HL-60 (cell line): Measurements from ENCODE around the gene SAMSN1.

Experiments
- DNase-seq, 2 experiments: peaks; one replicate each; pipeline ENCODE4 v3.0.0-alpha.2; 2010 to 2020; ENCODE audit warnings: low read depth in 1 of 2, low spot score in 1 of 2
- H3K27ac ChIP-seq: fragments of 250-450 bp; sonication (Bioruptor Pico); replicated peaks from 2 replicates; pipeline ENCODE4 v1.5.1; 2020; ENCODE audit warnings: mild to moderate bottlenecking, moderate library complexity
- H3K27me3 ChIP-seq: fragments of 250-450 bp; sonication (Bioruptor Pico); 2 replicates; pipeline ENCODE4 v1.5.1; 2021; ENCODE audit warnings: mild to moderate bottlenecking, moderate library complexity; ENCODE audit not compliant: insufficient read depth, poor library complexity, severe bottlenecking
- H3K4me3 ChIP-seq: replicated peaks from 2 replicates; pipeline ENCODE4 v1.5.1; 2011; ENCODE audit warnings: mild to moderate bottlenecking, control low read depth, low read length; ENCODE audit not compliant: insufficient read depth
- GABPA ChIP-seq: IDR thresholded peaks from 2 replicates; pipeline ENCODE4 v1.6.1; 2012; ENCODE audit warnings: low read depth
- POLR2AphosphoS5 ChIP-seq: IDR thresholded peaks from 2 replicates; pipeline ENCODE4 v1.6.1; 2012; ENCODE audit warnings: low read depth
- SPI1 ChIP-seq: IDR thresholded peaks from 2 replicates; pipeline ENCODE4 v1.6.1; 2012; ENCODE audit warnings: low read depth, mild to moderate bottlenecking, borderline replicate concordance
- TF ChIP-seq, protein P1 (sequence below): IDR thresholded peaks from 2 replicates; pipeline ENCODE4 v1.6.1; 2012; ENCODE audit warnings: low read depth; ENCODE audit not compliant: insufficient replicate concordance
- TF ChIP-seq, protein P2 (sequence below): IDR thresholded peaks from one replicate; pipeline ENCODE4 v1.5.1; 2011; ENCODE audit warnings: low read length, control low read depth, inconsistent platforms; ENCODE audit not compliant: insufficient read depth

The SAMSN1 gene

DNA sequence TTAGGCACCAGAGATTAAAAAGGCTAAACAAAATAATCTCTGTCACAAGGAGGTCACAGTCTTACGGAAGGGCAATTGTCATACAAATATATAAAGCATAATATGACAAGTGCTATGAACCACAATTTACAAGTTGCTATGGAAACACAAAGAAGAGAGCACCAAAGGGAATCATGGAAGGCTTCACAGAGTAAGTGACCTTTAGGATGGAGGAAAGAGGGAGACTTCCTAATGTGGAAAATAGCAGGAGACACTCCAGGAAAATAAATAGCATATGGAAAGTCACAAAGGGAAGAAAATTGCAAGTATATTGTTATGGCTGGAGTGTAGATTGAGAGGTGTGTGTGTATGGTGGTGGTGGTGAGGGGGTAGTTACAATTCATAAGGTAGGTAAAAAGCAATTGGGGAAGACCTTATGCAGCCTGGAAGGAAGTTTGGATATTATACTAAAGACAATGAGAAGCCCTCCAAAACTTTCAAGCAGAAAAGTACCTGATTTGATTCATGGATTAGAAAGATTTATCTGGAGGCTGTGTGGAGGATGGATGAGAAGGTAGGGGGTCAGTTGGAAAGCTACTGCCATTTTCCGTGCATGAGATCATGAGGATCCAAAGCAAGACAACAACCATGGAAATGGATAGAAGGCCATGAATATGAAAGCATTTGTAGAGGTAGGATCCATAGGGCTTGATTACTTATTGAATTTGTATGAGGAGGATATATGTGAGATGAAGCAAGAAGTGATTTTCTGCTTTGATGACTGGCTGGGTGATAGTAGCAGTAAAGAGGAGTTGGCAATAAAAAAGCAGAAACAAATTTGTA lies 61.7 kb downstream of the SAMSN1 start:
- Histone ChIP-seq H3K27ac (no peak overlapping the region), H3K27me3 (no peaks in the 10 kb centered on the region), H3K4me3 (no peak overlapping the region)
- no peak for DNase-seq
- TF ChIP-seq, protein P1, sequence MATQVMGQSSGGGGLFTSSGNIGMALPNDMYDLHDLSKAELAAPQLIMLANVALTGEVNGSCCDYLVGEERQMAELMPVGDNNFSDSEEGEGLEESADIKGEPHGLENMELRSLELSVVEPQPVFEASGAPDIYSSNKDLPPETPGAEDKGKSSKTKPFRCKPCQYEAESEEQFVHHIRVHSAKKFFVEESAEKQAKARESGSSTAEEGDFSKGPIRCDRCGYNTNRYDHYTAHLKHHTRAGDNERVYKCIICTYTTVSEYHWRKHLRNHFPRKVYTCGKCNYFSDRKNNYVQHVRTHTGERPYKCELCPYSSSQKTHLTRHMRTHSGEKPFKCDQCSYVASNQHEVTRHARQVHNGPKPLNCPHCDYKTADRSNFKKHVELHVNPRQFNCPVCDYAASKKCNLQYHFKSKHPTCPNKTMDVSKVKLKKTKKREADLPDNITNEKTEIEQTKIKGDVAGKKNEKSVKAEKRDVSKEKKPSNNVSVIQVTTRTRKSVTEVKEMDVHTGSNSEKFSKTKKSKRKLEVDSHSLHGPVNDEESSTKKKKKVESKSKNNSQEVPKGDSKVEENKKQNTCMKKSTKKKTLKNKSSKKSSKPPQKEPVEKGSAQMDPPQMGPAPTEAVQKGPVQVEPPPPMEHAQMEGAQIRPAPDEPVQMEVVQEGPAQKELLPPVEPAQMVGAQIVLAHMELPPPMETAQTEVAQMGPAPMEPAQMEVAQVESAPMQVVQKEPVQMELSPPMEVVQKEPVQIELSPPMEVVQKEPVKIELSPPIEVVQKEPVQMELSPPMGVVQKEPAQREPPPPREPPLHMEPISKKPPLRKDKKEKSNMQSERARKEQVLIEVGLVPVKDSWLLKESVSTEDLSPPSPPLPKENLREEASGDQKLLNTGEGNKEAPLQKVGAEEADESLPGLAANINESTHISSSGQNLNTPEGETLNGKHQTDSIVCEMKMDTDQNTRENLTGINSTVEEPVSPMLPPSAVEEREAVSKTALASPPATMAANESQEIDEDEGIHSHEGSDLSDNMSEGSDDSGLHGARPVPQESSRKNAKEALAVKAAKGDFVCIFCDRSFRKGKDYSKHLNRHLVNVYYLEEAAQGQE, result no peak
- no peak for TF ChIP-seq POLR2AphosphoS5
- TF ChIP-seq GABPA, result no peak
- TF ChIP-seq, protein P2, sequence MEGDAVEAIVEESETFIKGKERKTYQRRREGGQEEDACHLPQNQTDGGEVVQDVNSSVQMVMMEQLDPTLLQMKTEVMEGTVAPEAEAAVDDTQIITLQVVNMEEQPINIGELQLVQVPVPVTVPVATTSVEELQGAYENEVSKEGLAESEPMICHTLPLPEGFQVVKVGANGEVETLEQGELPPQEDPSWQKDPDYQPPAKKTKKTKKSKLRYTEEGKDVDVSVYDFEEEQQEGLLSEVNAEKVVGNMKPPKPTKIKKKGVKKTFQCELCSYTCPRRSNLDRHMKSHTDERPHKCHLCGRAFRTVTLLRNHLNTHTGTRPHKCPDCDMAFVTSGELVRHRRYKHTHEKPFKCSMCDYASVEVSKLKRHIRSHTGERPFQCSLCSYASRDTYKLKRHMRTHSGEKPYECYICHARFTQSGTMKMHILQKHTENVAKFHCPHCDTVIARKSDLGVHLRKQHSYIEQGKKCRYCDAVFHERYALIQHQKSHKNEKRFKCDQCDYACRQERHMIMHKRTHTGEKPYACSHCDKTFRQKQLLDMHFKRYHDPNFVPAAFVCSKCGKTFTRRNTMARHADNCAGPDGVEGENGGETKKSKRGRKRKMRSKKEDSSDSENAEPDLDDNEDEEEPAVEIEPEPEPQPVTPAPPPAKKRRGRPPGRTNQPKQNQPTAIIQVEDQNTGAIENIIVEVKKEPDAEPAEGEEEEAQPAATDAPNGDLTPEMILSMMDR, result no peak
- TF ChIP-seq SPI1, result no peak

GRCh38 chr21:14483296-14483695 lies 62.8 kb downstream of the SAMSN1 start:
- H3K27me3 ChIP-seq, result no peaks in the 10 kb centered on the region
- no peak overlapping the region for H3K4me3 ChIP-seq
- DNase-seq, result no peak
- no peak for TF ChIP-seq GABPA
- TF ChIP-seq, protein P2, result no peak
- TF ChIP-seq, protein P1, result no peak
- TF ChIP-seq SPI1, result no peak; the same call in 1 of the 2 replicates
- no peak for TF ChIP-seq POLR2AphosphoS5
- peak overlapping the region; percentile 51 for H3K27ac ChIP-seq

DNA sequence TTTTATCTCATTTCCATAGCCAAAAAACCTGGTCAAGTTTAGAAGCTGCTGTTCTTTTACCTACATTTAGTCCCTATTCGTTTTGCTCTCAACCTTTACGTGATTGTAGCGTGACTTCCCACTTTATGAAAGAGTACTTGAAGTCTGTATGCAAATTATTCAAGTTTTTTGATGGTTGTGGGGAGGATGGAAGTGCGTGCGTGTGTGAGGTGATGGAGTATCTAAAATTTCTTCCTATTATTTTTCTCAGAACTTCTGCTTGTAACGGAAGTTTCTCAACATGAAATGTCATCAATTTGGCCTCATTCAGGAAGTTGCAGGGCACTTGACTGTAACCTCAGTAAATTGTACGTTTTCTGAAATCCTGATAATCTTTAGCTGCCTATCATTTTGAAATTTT lies 64.0 kb downstream of the SAMSN1 start:
- peak overlapping the region; percentile 73 for H3K27ac ChIP-seq
- peak; percentile 82 to 87 for DNase-seq
- no peak overlapping the region for H3K4me3 ChIP-seq
- TF ChIP-seq GABPA (peak; percentile 46; the same call in 1 of the 2 replicates), SPI1 (peak; percentile 29; the same call in 1 of the 2 replicates), POLR2AphosphoS5 (peak; percentile 45; the same call in 1 of the 2 replicates)
- TF ChIP-seq, protein P1, result no peak
- TF ChIP-seq, protein P2, result no peak
- no peaks in the 10 kb centered on the region for H3K27me3 ChIP-seq
